Natural killer cell (primary cell): ENCODE data around the gene PTGES3L. TPM values are rescaled to one million over a fixed set of nuclear protein-coding genes. Genes with fewer than 3 reads are reported as not detected.

Experiments used
- ATAC-seq, 3 donors: fragments of 150-1000 bp in 2 of 3; fragments of 200-7000 bp in 1 of 3; cut with Tn5 transposase; 1 replicate in 1 of 3; 2 replicates in 2 of 3; pipeline ENCODE4 v1.10.0; 2021; ENCODE audit warnings: mild to moderate bottlenecking in 2 of 3, moderate library complexity in 2 of 3
- DNase-seq, 2 donors: peaks; one replicate each; pipeline versions ENCODE4 v3.0.0 to v3.0.0-alpha.2; 2013 to 2021; ENCODE audit warnings: mixed read lengths in 1 of 2
- H3K27ac ChIP-seq: one replicate; pipeline ENCODE4 v1.5.1; 2013; ENCODE audit warnings: mild to moderate bottlenecking, low read length
- H3K27me3 ChIP-seq: one replicate; pipeline ENCODE4 v1.6.1; 2013; ENCODE audit warnings: low read length; ENCODE audit not compliant: control insufficient read depth, insufficient read depth
- H3K36me3 ChIP-seq: one replicate; pipeline ENCODE4 v1.6.1; 2013; ENCODE audit warnings: low read length; ENCODE audit not compliant: control insufficient read depth, insufficient read depth
- H3K4me1 ChIP-seq: one replicate; pipeline ENCODE4 v1.6.1; 2013; ENCODE audit warnings: low read length; ENCODE audit not compliant: control insufficient read depth, insufficient read depth
- H3K4me3 ChIP-seq: one replicate; pipeline ENCODE4 v1.5.1; 2013; ENCODE audit warnings: low read length
- H3K9me3 ChIP-seq: one replicate; pipeline ENCODE4 v1.6.1; 2013; ENCODE audit warnings: low read length; ENCODE audit not compliant: control insufficient read depth, insufficient read depth
- H3K27ac Mint-ChIP-seq, 2 donors: one replicate each; pipeline ENCODE4 v1.8.0; 2022; ENCODE audit warnings: mild to moderate bottlenecking in 2 of 2, mixed read lengths in 2 of 2, moderate library complexity in 1 of 2
- H3K27me3 Mint-ChIP-seq, 2 donors: one replicate each; pipeline ENCODE4 v1.8.0; 2022; ENCODE audit warnings: low read depth in 2 of 2, mixed read lengths in 2 of 2
- H3K36me3 Mint-ChIP-seq: one replicate; pipeline ENCODE4 v1.8.0; 2022; ENCODE audit warnings: mixed read lengths
- H3K4me1 Mint-ChIP-seq, 2 donors: one replicate each; pipeline ENCODE4 v1.8.0; 2022; ENCODE audit warnings: mixed read lengths in 2 of 2
- H3K4me3 Mint-ChIP-seq: one replicate; pipeline ENCODE4 v1.8.0; 2022; ENCODE audit warnings: mild to moderate bottlenecking, moderate library complexity, mixed read lengths
- H3K9me3 Mint-ChIP-seq, 2 donors: one replicate each; pipeline ENCODE4 v1.8.0; 2022; ENCODE audit warnings: mixed read lengths in 2 of 2
- WGBS: methylation state at CpG from one replicate; pipeline ENCODE4 v1.1.7; 2013; ENCODE audit warnings: missing lambda C conversion rate; ENCODE audit not compliant: insufficient coverage; 5-methylcytosine and 5-hydroxymethylcytosine counted together
- intact Hi-C: fragments of 100-400 bp; cut with micrococcal nuclease; formaldehyde crosslinking; loops from one replicate; pipeline ENCODE4 v1.14.2; 2022
- total RNA-seq, 4 donors: library from RNA; stranded (reverse); fragments of 120-200 nt in 1 of 4; gene quantifications; one replicate each; pipeline versions ENCODE4 v1.2.3 to v1.2.4, GENCODE V29; 2013 to 2022
- TF ChIP-seq, protein P1 (sequence below): fragments of 200-600 bp; IDR thresholded peaks from one replicate; pipeline ENCODE4 v1.8.0; 2022; ENCODE audit warnings: antibody characterized with exemption

Gene PTGES3L
- total RNA-seq, 3 donors from 2014 or later (not counting 1 experiment from before 2014, with no cell fraction given) = 0.53 to 0.87 TPM; not detected in 1

DNA sequence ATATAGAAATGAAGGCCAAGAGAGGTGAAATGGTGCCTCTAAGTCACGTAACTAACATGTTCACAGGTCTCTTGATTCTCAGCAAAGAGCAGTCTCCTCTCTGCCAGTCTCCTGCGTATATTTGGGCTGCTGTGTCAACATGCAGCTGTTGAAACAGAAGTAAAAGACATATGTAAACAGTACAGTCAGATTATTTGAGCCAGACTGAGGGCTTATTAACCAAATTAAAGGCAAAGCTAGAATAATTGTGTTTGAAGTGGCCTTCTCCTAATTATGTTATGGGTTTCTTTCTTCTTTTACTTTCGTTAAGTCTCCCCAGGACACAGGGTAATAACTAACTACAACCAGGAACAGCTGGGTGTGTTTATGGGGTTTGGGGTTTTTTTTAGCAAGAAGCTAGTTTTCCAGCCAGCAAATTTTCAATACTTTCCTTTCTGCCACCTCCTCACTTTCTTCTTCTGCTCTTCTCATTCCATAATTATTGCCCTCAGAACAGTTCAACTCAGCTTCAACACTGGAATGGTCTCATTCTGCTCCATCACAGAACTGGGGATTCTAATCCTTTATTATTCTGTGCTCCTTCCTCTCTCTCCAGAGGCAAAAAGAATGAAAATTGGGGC, 60.9 kb downstream of the PTGES3L start:
- 91% methylated on average over 2 of the region's 3 CpGs for WGBS
- DNase-seq = no peak

More for the DNA sequence above, 60.9 kb downstream of the PTGES3L start:
- Histone ChIP-seq H3K4me1 (no peaks in the 10 kb centered on the region), H3K27me3 (no peaks in the 10 kb centered on the region), H3K36me3 (no peaks in the 10 kb centered on the region), H3K27ac (no peak overlapping the region), H3K9me3 (no peaks in the 10 kb centered on the region), H3K4me3 (no peak overlapping the region)
- no peak overlapping the region for H3K4me3 Mint-ChIP-seq
- H3K36me3 Mint-ChIP-seq = no peaks in the 10 kb centered on the region
- H3K27ac Mint-ChIP-seq = no peak overlapping the region
- intact Hi-C loops = no loop called here
- no peaks in the 10 kb centered on the region for H3K9me3 Mint-ChIP-seq
- TF ChIP-seq, protein P1, sequence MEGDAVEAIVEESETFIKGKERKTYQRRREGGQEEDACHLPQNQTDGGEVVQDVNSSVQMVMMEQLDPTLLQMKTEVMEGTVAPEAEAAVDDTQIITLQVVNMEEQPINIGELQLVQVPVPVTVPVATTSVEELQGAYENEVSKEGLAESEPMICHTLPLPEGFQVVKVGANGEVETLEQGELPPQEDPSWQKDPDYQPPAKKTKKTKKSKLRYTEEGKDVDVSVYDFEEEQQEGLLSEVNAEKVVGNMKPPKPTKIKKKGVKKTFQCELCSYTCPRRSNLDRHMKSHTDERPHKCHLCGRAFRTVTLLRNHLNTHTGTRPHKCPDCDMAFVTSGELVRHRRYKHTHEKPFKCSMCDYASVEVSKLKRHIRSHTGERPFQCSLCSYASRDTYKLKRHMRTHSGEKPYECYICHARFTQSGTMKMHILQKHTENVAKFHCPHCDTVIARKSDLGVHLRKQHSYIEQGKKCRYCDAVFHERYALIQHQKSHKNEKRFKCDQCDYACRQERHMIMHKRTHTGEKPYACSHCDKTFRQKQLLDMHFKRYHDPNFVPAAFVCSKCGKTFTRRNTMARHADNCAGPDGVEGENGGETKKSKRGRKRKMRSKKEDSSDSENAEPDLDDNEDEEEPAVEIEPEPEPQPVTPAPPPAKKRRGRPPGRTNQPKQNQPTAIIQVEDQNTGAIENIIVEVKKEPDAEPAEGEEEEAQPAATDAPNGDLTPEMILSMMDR = no peak
- ATAC-seq = no peak
- no peaks in the 10 kb centered on the region for H3K4me1 Mint-ChIP-seq
- peaks cover 0 to 4% of the 10 kb centered on the region in 2 donors for H3K27me3 Mint-ChIP-seq

Other genes starting within 250 kb of the PTGES3L start
- 10 to 100 TPM; 68.8 to 92.7 (median 74.1) TPM for gene EZH1, start 235.0 kb downstream of the PTGES3L start, total RNA-seq
- gene RAMP2, start 218.9 kb downstream of the PTGES3L start, total RNA-seq = not detected
- gene VPS25, start 206.6 kb downstream of the PTGES3L start, total RNA-seq = 10 to 100 TPM; 39.9 to 46.4 (median 41.5) TPM
- gene WNK4, start 199.5 kb downstream of the PTGES3L start, total RNA-seq = under 1 TPM in 2 of 3 donors, not detected in 1; 0.09 to 0.13 TPM
- gene COA3, start 181.4 kb downstream of the PTGES3L start, total RNA-seq = 10 to 100 TPM; 12.9 to 19.3 (median 13.1) TPM
- gene CNTD1, start 181.2 kb downstream of the PTGES3L start, total RNA-seq = not detected
- 100 to 1,000 TPM; 148 to 164 (median 150) TPM for gene BECN1, start 155.8 kb downstream of the PTGES3L start, total RNA-seq
- 10 to 100 TPM; 82.8 to 92.5 (median 90.6) TPM for gene PSME3, start 146.7 kb downstream of the PTGES3L start, total RNA-seq
- 1 to 10 TPM; 3.0 to 3.9 (median 3.5) TPM for gene AOC2, start 135.5 kb downstream of the PTGES3L start, total RNA-seq
- 1 to 10 TPM in 1 of 3 donors, under 1 TPM in 2; 0.52 to 1.0 (median 0.73) TPM for gene AOC3, start 128.9 kb downstream of the PTGES3L start, total RNA-seq
- not detected for gene G6PC1, start 79.3 kb downstream of the PTGES3L start, total RNA-seq
- 10 to 100 TPM; 46.1 to 61.8 (median 57.1) TPM for gene AARSD1, start 15.6 kb downstream of the PTGES3L start, total RNA-seq
- 10 to 100 TPM; 11.6 to 15.8 (median 14.6) TPM for gene RUNDC1, start 485 bp upstream of the PTGES3L start, total RNA-seq
- gene RPL27, start 18.3 kb upstream of the PTGES3L start, total RNA-seq = 100 to 1,000 TPM; 555 to 671 (median 608) TPM
- gene IFI35, start 26.7 kb upstream of the PTGES3L start, total RNA-seq = 10 to 100 TPM; 50.0 to 66.8 (median 59.4) TPM
- gene VAT1, start 42.3 kb upstream of the PTGES3L start, total RNA-seq = 10 to 100 TPM; 21.1 to 32.1 (median 31.9) TPM
- under 1 TPM; 0.12 to 0.58 (median 0.14) TPM for gene RND2, start 45.2 kb upstream of the PTGES3L start, total RNA-seq
- gene BRCA1, start 145.3 kb upstream of the PTGES3L start, total RNA-seq = 1 to 10 TPM; 5.7 to 9.9 (median 8.6) TPM
- gene NBR1, start 191.1 kb upstream of the PTGES3L start, total RNA-seq = 10 to 100 TPM; 63.3 to 74.8 (median 67.0) TPM
- 10 to 100 TPM; 22.0 to 27.4 (median 22.4) TPM for gene TMEM106A, start 231.8 kb upstream of the PTGES3L start, total RNA-seq
- gene CCDC200, start 248.5 kb upstream of the PTGES3L start, total RNA-seq = 1 to 10 TPM in 1 of 3 donors, under 1 TPM in 1, not detected in 1; 0.64 to 1.5 TPM